NB4 (cell line): ENCODE data around the gene BDKRB1.

Source experiments
- MYC ChIP-seq: IDR thresholded peaks from 2 replicates; pipeline ENCODE4 v1.6.1; 2011; ENCODE audit warnings: low read depth, low read length
- POLR2A ChIP-seq: IDR thresholded peaks from 2 replicates; pipeline ENCODE4 v1.6.1; 2011; ENCODE audit warnings: mild to moderate bottlenecking; ENCODE audit not compliant: insufficient read length; ENCODE audit errors: extremely low read depth
- TF ChIP-seq, protein P1 (sequence below): IDR thresholded peaks from one replicate; pipeline ENCODE4 v1.5.1; 2012; ENCODE audit warnings: low read depth, low read length

DNA sequence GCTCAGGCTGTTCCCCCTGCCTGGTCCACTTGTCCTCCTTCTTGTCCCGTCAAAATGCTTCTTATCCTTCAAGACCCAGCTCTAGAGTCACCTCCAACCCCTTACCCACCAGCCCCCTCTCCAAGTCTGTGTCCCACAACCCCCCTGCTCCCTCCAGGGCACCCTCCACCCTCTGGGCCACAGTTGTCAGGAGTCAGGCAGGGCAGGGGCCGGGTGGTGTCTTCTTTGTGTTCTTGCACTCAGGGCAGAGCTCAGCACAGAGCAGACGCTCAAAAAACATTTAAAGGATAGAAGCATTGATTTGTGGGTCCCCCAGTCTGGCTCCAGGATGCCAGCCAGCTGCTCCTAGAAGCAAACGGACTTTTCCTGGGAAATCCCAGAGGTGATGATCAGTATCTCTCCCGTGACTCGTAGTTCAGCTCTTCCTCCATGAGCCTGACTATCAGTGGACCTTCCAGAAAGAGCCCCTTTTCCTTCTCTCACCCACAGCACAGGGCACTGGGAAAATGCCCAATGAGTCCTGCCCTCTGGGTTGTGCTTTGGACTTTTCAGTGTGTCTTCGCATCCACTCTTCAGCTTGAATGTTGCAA, 17.2 kb upstream of the BDKRB1 start:
- TF ChIP-seq POLR2A (no peak), MYC (no peak)
- TF ChIP-seq, protein P1, sequence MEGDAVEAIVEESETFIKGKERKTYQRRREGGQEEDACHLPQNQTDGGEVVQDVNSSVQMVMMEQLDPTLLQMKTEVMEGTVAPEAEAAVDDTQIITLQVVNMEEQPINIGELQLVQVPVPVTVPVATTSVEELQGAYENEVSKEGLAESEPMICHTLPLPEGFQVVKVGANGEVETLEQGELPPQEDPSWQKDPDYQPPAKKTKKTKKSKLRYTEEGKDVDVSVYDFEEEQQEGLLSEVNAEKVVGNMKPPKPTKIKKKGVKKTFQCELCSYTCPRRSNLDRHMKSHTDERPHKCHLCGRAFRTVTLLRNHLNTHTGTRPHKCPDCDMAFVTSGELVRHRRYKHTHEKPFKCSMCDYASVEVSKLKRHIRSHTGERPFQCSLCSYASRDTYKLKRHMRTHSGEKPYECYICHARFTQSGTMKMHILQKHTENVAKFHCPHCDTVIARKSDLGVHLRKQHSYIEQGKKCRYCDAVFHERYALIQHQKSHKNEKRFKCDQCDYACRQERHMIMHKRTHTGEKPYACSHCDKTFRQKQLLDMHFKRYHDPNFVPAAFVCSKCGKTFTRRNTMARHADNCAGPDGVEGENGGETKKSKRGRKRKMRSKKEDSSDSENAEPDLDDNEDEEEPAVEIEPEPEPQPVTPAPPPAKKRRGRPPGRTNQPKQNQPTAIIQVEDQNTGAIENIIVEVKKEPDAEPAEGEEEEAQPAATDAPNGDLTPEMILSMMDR, result no peak
